Heart left ventricle (tissue), 16 donors: Measurements from ENCODE around the gene SNRPD1. TPM values are rescaled to one million over a fixed set of nuclear protein-coding genes. Genes with fewer than 3 reads are reported as not detected.

Experiments used
- ATAC-seq, 4 donors: fragments of 200-7000 bp; cut with Tn5 transposase; one replicate each; pipeline ENCODE4 v1.9.1; 2020 to 2022; ENCODE audit warnings: moderate library complexity in 4 of 4, mild to moderate bottlenecking in 3 of 4, moderate number of reproducible peaks in 1 of 4
- DNase-seq, 5 donors: peaks; one replicate each; pipeline ENCODE4 v3.0.0-alpha.2; 2020
- H3K27ac ChIP-seq, 12 donors: fragments of 200-600 bp; sonication (generic) in 4 of 12; one replicate each; pipeline versions ENCODE4 v1.5.0 to v1.8.0; 2016 to 2022; ENCODE audit warnings: mild to moderate bottlenecking in 2 of 12
- H3K27me3 ChIP-seq, 9 donors: fragments of 200-600 bp; sonication (generic) in 2 of 9; one replicate each; pipeline versions ENCODE4 v1.5.1 to v1.8.0; 2016 to 2022; ENCODE audit warnings: mild to moderate bottlenecking in 3 of 9
- H3K36me3 ChIP-seq, 9 donors: fragments of 200-600 bp; sonication (generic) in 2 of 9; one replicate each; pipeline versions ENCODE4 v1.5.0 to v1.8.0; 2018 to 2022; ENCODE audit warnings: mild to moderate bottlenecking in 2 of 9
- H3K4me1 ChIP-seq, 12 donors: fragments of 200-600 bp; sonication (generic) in 4 of 12; one replicate each; pipeline versions ENCODE4 v1.5.0 to v1.8.0; 2016 to 2022; ENCODE audit warnings: mild to moderate bottlenecking in 3 of 12
- H3K4me3 ChIP-seq, 12 donors: fragments of 200-600 bp; sonication (generic) in 4 of 12; one replicate each; pipeline versions ENCODE4 v1.5.0 to v1.8.0; 2017 to 2022; ENCODE audit warnings: mild to moderate bottlenecking in 9 of 12, moderate library complexity in 4 of 12
- H3K9me3 ChIP-seq, 12 donors: fragments of 200-600 bp; sonication (generic) in 4 of 12; one replicate each; pipeline versions ENCODE4 v1.5.0 to v1.8.0; 2016 to 2022; ENCODE audit warnings: mild to moderate bottlenecking in 1 of 12
- POLR2A ChIP-seq, 2 donors: fragments of 450-650 bp; IDR thresholded peaks; one replicate each; pipeline ENCODE4 v1.6.1; 2017; ENCODE audit warnings: antibody characterized with exemption in 2 of 2, mild to moderate bottlenecking in 2 of 2, moderate library complexity in 2 of 2
- WGBS, 4 donors: extraction: QIAGEN DNeasy Blood & Tissue Kit in 2 of 4; methylation state at CpG; one replicate each; pipeline versions ENCODE4 v1.1.5 to v1.1.7; 2013 to 2018; 5-methylcytosine and 5-hydroxymethylcytosine counted together
- intact Hi-C, 10 donors: fragments of 100-400 bp; cut with DNase I; formaldehyde crosslinking; loops; one replicate each; pipeline versions ENCODE4 v1.11.1 to v1.14.2; 2022
- polyA plus RNA-seq, 2 donors: library from polyadenylated mRNA; stranded (reverse); fragments of 200-250 nt; gene quantifications; one replicate each; pipeline ENCODE4 v1.2.3, GENCODE V29; 2013
- total RNA-seq, 9 donors: library from RNA; depleted of rRNA in 2 of 9; stranded (reverse); fragments of >200 nt in 2 of 9; fragmentation: NEBNext Ultra II Directional in 3 of 9; extraction: Animal tissue kit (Norgen Biotek cat#: 25700) in 3 of 9; gene quantifications; one replicate each; pipeline versions ENCODE4 v1.1.0 to v1.2.4, GENCODE V29; 2016 to 2023
- TF ChIP-seq, protein P1 (sequence below), 12 donors: fragments of 200-600 bp; sonication (generic) in 4 of 12; IDR thresholded peaks; one replicate each; pipeline versions ENCODE4 v1.5.0 to v1.8.0; 2018 to 2022; ENCODE audit warnings: antibody characterized with exemption in 12 of 12, mild to moderate bottlenecking in 5 of 12
- donor health status: ischemic (EF 13 %, LVEDD 7.1; RV severe dilation, severe dysfunction).
- donor health status: healthy with polysubstance abuse.
- donor health status: DM: no; HTN: yes; CAD: no.
- donor health status: DM: no; HTN: no; CAD: no.
- donor health status: ischemic (EF 25% LVEDD 6.9; RV normal size, moderate dysfunction).
- donor health status: ischemic (EF 25% LVEDD 5.7; RV mildly dilated, moderate dysfunction).
- donor health status: healthy.
- donor health status: DM: yes; HTN: yes; CAD: no.
- donor health status: ischemic (EF 35%, LVEDD 5.7; RV mildly dilated, moderate dysfunction).
- donor health status: nonischemic (EF 11% LVEDD 7.7; RV severe dilation, severe dysfunction).
- donor health status: DM: yes; HTN: yes; CAD: no.
- donor health status: PGD.
- donor health status: ischemic (EF 29% LVEDD 5.4; RV normal size, mild dysfunction).
- donor health status: nonischemic (EF 23%, LVEDD 6.1; RV moderate dilation, normal function).

The SNRPD1 gene
- total and polyA plus RNA-seq, 11 donors = 2.5 to 31.0 (median 20.2) TPM

- no peaks in the 10 kb centered on the region for H3K27me3 ChIP-seq
- peaks cover 0 to 43% (median 13%) of the 10 kb centered on the region in 9 donors for H3K36me3 ChIP-seq
- intact Hi-C loops = no loop called here
- DNase-seq = no peak
- no peaks in the 10 kb centered on the region for H3K9me3 ChIP-seq
- ATAC-seq = no peak
- no peak overlapping the region for H3K4me3 ChIP-seq
- H3K27ac ChIP-seq = no peak overlapping the region
- TF ChIP-seq POLR2A (IDR thresholded peaks at IDR 0.05) = no peak
- TF ChIP-seq, protein P1, sequence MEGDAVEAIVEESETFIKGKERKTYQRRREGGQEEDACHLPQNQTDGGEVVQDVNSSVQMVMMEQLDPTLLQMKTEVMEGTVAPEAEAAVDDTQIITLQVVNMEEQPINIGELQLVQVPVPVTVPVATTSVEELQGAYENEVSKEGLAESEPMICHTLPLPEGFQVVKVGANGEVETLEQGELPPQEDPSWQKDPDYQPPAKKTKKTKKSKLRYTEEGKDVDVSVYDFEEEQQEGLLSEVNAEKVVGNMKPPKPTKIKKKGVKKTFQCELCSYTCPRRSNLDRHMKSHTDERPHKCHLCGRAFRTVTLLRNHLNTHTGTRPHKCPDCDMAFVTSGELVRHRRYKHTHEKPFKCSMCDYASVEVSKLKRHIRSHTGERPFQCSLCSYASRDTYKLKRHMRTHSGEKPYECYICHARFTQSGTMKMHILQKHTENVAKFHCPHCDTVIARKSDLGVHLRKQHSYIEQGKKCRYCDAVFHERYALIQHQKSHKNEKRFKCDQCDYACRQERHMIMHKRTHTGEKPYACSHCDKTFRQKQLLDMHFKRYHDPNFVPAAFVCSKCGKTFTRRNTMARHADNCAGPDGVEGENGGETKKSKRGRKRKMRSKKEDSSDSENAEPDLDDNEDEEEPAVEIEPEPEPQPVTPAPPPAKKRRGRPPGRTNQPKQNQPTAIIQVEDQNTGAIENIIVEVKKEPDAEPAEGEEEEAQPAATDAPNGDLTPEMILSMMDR (IDR thresholded peaks at IDR 0.05) = no peak
- no peaks in the 10 kb centered on the region for H3K4me1 ChIP-seq
- WGBS, 4 donors = 87 to 95% (median 93%) methylated on average over 3 of the region's 3 CpGs
Observed at GRCh38 chr18:21653361-21653760, 41.2 kb downstream of the SNRPD1 start.

DNA sequence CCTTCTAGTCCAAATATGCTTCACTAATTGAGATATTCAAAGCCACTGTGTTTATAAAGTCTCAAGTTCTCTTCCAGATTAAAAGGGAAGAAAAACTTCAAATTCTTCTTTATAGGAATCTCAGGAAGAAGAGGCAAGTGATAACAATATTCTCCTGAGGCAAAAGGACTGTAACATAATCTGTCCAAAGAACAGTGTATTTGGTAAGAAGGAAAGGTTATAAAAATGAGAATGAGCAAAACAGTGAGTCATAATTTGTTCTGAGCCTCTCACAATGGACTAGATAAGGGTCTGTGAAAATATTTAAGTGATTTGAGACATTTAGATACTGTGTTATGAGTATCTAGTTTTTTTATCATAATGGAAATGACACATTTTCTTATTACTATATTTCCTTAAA is 44.3 kb downstream of the SNRPD1 start:
- ATAC-seq (no peak), DNase-seq (no peak)
- intact Hi-C loops = no loop called here
- Histone ChIP-seq H3K27ac (no peak overlapping the region), H3K9me3 (no peaks in the 10 kb centered on the region), H3K4me3 (no peak overlapping the region), H3K27me3 (no peaks in the 10 kb centered on the region), H3K4me1 (no peaks in the 10 kb centered on the region), H3K36me3 (peaks cover 0 to 39% (median 12%) of the 10 kb centered on the region in 9 donors)
- TF ChIP-seq, protein P1 (IDR thresholded peaks at IDR 0.05) = no peak
- no peak for TF ChIP-seq POLR2A (IDR thresholded peaks at IDR 0.05)

- DNase-seq = no peak
- WGBS, 4 donors = 76 to 91% (median 87%) methylated on average over 2 of the region's 2 CpGs
Observed at GRCh38 chr18:21660078-21660477, 48.0 kb downstream of the SNRPD1 start.

DNA sequence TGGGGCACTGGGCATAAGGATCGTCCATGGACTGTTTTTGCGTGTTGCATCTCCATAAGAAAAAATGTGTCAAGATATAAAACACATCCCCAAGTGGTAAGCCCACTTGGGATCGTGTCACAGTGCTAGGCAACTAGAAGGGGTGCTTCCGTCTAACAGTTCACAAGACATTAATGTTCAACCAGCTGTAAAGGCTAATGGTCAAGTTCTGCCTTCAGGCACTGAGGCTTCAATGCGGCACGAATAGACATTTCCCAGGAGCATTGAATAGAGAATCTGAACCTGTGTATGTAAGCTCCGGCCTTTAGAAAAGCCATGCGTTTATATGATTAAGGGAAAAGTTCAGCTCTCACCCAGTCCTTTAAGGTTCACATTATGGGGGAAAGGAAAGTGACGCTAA is 50.5 kb downstream of the SNRPD1 start:
- no peaks in the 10 kb centered on the region for H3K9me3 ChIP-seq
- TF ChIP-seq, protein P1 (IDR thresholded peaks at IDR 0.05) = no peak
- no peak for TF ChIP-seq POLR2A (IDR thresholded peaks at IDR 0.05)
- H3K36me3 ChIP-seq = peaks cover 0 to 40% (median 3%) of the 10 kb centered on the region in 9 donors
- ATAC-seq (no peak), DNase-seq (no peak)
- H3K27ac ChIP-seq = no peak overlapping the region
- no peak overlapping the region for H3K4me3 ChIP-seq
- no peaks in the 10 kb centered on the region for H3K4me1 ChIP-seq
- WGBS, 4 donors = 96 to 98% (median 97%) methylated on average over 9 of the region's 9 CpGs
- intact Hi-C loops = no loop called here
- H3K27me3 ChIP-seq = no peaks in the 10 kb centered on the region

More at GRCh38 chr18:21660078-21660477, 48.0 kb downstream of the SNRPD1 start:
- H3K4me1 ChIP-seq = no peaks in the 10 kb centered on the region
- peaks cover 0 to 64% (median 16%) of the 10 kb centered on the region in 9 donors for H3K36me3 ChIP-seq
- H3K9me3 ChIP-seq = no peaks in the 10 kb centered on the region
- TF ChIP-seq, protein P1 (IDR thresholded peaks at IDR 0.05) = no peak
- TF ChIP-seq POLR2A (IDR thresholded peaks at IDR 0.05) = no peak
- H3K27ac ChIP-seq = no peak overlapping the region
- H3K4me3 ChIP-seq = no peak overlapping the region
- intact Hi-C loops = no loop called here
- H3K27me3 ChIP-seq = no peaks in the 10 kb centered on the region
- no peak for ATAC-seq
